Measurements from ENCODE around the gene SEMA3B. TPM values are rescaled to one million over a fixed set of nuclear protein-coding genes. Genes with fewer than 3 reads are reported as not detected.

Gene SEMA3B
- total and polyA plus RNA-seq, 12 donors = 6.0 to 496 (median 224) TPM

- no peak overlapping the region for H3K4me3 ChIP-seq
- H3K27me3 ChIP-seq = no peaks in the 10 kb centered on the region
- intact Hi-C loops (cut with DNase I) = no loop called here
- peak overlapping the region; percentile 1 to 98 (median 91) for H3K27ac ChIP-seq
- peak in 1 of 7 donors; percentile 27 for DNase-seq
- H3K36me3 ChIP-seq (replicated peaks in 1 of 2) = peaks cover 0 to 10% of the 10 kb centered on the region in 2 donors
- H3K4me1 ChIP-seq (replicated peaks in 1 of 2) = peaks cover 42 to 59% of the 10 kb centered on the region in 2 donors
- no peaks in the 10 kb centered on the region for H3K9me3 ChIP-seq (replicated peaks in 1 of 3)
- no peak for TF ChIP-seq CTCF (IDR thresholded peaks at IDR 0.05)
- no peak for TF ChIP-seq POLR2A (IDR thresholded peaks at IDR 0.05)
- 65 to 78% (median 70%) methylated on average over 3 to 7 of the region's 7 CpGs for WGBS, 4 donors
These were observed 6.2 kb upstream of the SEMA3B start for GRCh38 chr3:50262778-50263177.

- 45 to 49% (median 46%) methylated on average over 6 of the region's 6 CpGs for WGBS, 4 donors
- Histone ChIP-seq H3K4me1 (replicated peaks in 1 of 2) (peaks cover 48 to 65% of the 10 kb centered on the region in 2 donors), H3K9me3 (replicated peaks in 1 of 3) (no peaks in the 10 kb centered on the region), H3K27me3 (no peaks in the 10 kb centered on the region), H3K27ac (peak overlapping the region; percentile 86 to 97 (median 92)), H3K4me3 (no peak overlapping the region), H3K36me3 (replicated peaks in 1 of 2) (peaks cover 0 to under 1% of the 10 kb centered on the region in 2 donors)
- intact Hi-C loops (cut with DNase I) = no loop called here
- TF ChIP-seq POLR2A (IDR thresholded peaks at IDR 0.05) (no peak), CTCF (IDR thresholded peaks at IDR 0.05) (no peak)
- DNase-seq = peak; percentile 74 to 92 (median 84)
These were observed 5.2 kb upstream of the SEMA3B start for GRCh38 chr3:50263478-50264382.

- TF ChIP-seq POLR2A (IDR thresholded peaks at IDR 0.05) (peak in 1 of 2 donors; percentile 46), CTCF (IDR thresholded peaks at IDR 0.05) (no peak)
- WGBS, 4 donors = 6 to 25% (median 18%) methylated on average over 4 to 7 of the region's 7 CpGs
- DNase-seq = peak; percentile 76 to 92 (median 89)
- H3K27me3 ChIP-seq = no peaks in the 10 kb centered on the region
- intact Hi-C loops (cut with DNase I) = no loop called here
- no peaks in the 10 kb centered on the region for H3K9me3 ChIP-seq (replicated peaks in 1 of 3)
- H3K27ac ChIP-seq = peak overlapping the region; percentile 86 to 97 (median 92)
- H3K36me3 ChIP-seq (replicated peaks in 1 of 2) = no peaks in the 10 kb centered on the region
- H3K4me3 ChIP-seq = no peak overlapping the region
- peaks cover 55 to 65% of the 10 kb centered on the region in 2 donors for H3K4me1 ChIP-seq (replicated peaks in 1 of 2)
These were observed 4.5 kb upstream of the SEMA3B start for GRCh38 chr3:50264383-50264963.

- intact Hi-C loops (cut with DNase I) = no loop called here
These were observed 3.9 kb upstream of the SEMA3B start for GRCh38 chr3:50264964-50265485.

More at GRCh38 chr3:50264964-50265485, 3.9 kb upstream of the SEMA3B start:
- DNase-seq = peak in 5 of 7 donors; percentile 54 to 70 (median 64)
- no peaks in the 10 kb centered on the region for H3K36me3 ChIP-seq (replicated peaks in 1 of 2)
- 17 to 69% (median 64%) methylated on average over 1 to 7 of the region's 7 CpGs for WGBS, 4 donors
- H3K4me1 ChIP-seq (replicated peaks in 1 of 2) = peaks cover 61% of the 10 kb centered on the region in 2 donors
- no peak overlapping the region for H3K4me3 ChIP-seq
- peak overlapping the region; percentile 86 to 97 (median 92) for H3K27ac ChIP-seq
- TF ChIP-seq POLR2A (IDR thresholded peaks at IDR 0.05) (no peak), CTCF (IDR thresholded peaks at IDR 0.05) (no peak)
- no peaks in the 10 kb centered on the region for H3K27me3 ChIP-seq
- no peaks in the 10 kb centered on the region for H3K9me3 ChIP-seq (replicated peaks in 1 of 3)
